DMS 273 treated with DMSO at 0.1 percent for 48 hours (cell line): ENCODE data around the gene NUFIP1.
"Not testable (repeated sequence)": the region's sequence is repeated elsewhere in the genome, so short reads cannot be mapped to it uniquely, and the experiment has no call there.

Experiments
- DNase-seq: peaks from one replicate; lab custom pipeline; 2025; lab: John Stamatoyannopoulos, UW

Gene NUFIP1

GRCh38 chr13:44919104-44919804 lies 70.0 kb downstream of the NUFIP1 start:
- no peak for DNase-seq

DNA sequence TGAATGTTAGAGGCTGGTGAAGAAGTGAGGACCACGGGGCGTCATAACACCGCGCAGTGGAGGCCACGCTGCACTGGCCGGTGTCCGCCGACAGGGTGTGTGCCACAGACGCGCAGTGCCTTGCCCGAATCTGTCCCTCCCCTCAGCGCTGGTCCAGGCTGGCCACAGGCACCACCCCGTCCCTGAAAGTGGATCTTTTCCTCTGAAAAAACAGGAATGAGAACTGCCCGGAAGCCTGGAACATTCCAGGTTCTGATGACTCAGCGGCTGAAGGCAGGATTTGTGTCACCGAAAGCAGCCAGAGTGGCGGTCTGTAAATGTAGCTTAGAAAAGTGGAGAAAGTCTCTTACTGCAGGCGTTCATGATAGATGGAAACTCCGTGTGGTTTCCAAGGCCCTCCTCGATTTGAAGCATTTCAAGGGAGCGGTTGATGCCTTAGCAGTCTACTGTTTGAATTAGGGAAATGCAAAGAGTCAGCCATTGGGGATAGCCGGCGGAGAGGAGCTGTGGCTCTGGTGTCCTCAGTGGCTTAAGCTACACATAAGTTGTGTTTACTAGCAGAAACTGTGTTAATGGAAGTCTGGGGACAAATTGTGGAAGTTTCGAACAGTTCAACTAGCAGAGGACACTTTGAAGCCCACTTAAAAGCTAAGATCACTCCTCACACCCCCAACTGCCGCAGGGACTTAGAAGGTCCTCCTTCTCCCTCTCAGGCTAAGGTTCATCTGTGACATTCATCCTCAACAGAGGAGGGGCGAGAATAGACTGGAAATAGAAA lies 70.8 kb downstream of the NUFIP1 start:
- peak; percentile 76 for DNase-seq

DNA sequence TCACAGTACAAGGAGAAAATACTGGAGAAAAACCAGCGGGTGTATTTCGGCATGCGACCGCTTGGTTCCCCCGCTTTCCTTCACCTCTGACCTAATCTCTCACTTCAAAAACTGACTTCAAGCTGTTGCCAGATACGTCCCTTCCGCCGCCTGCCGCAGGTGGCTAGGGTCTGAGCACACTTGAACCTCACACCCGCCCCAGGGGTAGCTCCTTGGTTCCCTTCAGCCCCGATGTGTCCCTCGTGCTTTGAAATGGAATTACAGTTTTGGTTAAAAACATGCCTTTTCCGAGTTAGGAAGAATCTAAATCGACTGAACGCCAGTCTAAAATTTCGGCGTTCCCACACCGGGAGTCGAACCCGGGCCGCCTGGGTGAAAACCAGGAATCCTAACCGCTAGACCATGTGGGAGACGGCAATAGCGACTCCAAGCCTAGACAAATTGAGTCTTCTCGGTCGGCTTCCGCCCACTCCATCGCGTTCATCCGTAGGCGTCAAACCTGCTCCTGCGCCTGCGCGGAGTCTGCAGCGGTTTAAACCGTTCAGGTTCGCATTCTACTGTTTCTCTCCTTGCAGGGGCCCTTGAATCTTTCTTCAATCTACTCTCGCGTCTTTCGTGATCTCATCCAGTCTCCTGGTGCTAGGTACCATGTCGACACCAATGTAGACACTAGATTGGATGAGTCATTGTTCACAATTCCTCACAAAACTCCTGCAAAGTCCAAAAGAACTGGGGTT lies 71.5 kb downstream of the NUFIP1 start:
- DNase-seq, result peak; percentile 93

- DNase-seq, result no peak
Observed at GRCh38 chr13:44912278-44913016, 76.8 kb downstream of the NUFIP1 start.

DNA sequence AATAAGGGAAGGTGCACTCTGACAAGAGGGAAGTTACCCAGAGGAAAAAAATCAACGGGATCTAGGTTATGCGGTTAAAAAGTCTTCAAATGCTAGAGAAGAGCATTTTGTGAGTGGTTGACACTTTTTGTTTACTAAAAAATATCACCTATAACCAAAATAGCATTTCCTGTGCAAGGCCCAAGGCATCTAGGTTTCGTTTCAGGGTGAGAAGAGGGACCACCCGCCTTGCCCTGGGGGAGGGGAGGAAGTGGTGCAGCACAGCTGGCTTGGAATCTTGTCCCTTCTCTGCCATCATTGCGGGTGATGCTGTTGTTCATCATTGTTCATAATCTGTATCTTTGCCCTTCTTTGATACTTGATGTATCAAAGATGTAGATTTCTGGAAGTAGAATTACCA lies 80.6 kb downstream of the NUFIP1 start:
- no peak for DNase-seq

- no peak for DNase-seq
Observed at GRCh38 chr13:44908266-44908665, 81.0 kb downstream of the NUFIP1 start.

DNA sequence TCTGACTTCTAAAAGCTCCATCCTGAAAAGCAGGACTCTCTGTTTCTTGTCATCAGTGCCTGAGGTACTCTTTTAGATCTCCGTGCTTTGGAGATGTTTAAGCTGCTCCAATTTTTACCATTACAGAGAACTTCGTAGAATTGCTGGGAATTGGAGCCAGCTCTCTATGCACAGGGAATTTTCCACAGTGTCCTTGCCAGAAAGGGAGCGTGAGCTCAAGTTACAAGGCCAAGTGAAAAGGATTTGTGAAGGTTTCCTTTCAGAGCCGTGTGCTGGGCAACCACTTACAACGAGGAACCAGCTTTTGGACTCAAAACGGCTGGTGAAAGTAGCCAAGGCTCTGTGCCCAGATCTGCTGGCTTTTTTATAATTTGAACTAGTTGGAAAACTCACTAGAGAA lies 82.6 kb downstream of the NUFIP1 start:
- no peak for DNase-seq

GRCh38 chr13:44906230-44906629 lies 83.0 kb downstream of the NUFIP1 start:
- no peak for DNase-seq

DNA sequence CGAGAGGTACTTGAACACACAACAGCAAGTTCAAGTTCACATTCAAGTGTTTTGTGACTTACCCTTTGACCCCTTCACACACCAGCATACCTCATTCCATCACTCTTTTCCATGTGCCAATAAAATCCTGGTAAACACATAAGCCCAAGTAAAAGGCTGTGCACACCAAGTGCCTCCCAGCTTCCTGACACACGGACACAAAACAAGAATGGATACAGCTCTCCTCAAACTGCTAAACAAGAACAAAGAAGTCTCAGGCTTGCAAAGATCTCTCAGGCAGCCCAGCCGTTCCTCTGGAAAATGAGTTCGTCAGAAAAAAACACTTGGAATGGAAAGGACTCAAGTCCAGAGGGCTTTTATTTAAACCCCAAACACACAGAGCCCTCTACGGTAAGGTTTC lies 83.7 kb downstream of the NUFIP1 start:
- DNase-seq, result no peak

DNA sequence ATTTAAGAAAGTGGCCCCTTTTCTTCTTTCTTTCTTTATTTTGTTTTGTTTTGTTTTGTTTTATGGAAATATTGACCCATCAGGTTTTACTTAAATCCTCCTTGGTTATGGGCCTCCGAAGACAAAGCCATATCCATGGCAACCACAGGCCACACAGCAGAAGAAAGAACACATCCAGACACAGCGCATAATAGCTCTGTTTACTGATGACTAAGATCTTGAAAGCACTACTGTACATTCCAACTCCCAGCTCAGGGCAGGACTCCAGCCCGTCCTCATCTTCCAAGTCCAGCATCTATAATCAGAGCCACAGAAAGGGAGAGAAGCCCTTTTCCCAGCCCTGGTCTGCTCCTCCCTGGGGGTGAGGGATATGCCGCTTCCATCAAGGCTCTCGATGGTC lies 84.3 kb downstream of the NUFIP1 start:
- no peak for DNase-seq

- no peak for DNase-seq
Observed at GRCh38 chr13:44903574-44903985, 85.7 kb downstream of the NUFIP1 start.

- no peak for DNase-seq
Observed at GRCh38 chr13:44902738-44903137, 86.5 kb downstream of the NUFIP1 start.

- no peak for DNase-seq
Observed at GRCh38 chr13:44899967-44900366, 89.3 kb downstream of the NUFIP1 start.

DNA sequence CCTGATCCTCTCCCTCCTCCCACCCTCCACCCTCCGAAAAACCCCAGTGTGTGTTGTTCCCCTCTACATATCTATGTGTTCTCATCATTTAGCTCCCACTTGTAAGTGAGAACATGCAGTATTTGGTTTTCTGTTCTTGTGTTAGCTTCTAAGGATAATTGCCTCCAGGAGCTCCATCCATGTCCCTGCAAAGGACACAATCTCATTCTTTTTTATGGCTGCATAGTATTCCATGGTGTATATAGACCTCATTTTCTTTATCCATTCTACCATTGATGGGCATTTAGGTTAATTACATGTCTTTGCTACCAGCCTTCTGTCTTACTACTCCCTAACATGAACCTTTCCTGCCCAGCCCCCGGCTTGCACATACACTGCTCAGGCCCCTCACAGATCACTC lies 91.0 kb downstream of the NUFIP1 start:
- DNase-seq, result not testable (repeated sequence)

DNA sequence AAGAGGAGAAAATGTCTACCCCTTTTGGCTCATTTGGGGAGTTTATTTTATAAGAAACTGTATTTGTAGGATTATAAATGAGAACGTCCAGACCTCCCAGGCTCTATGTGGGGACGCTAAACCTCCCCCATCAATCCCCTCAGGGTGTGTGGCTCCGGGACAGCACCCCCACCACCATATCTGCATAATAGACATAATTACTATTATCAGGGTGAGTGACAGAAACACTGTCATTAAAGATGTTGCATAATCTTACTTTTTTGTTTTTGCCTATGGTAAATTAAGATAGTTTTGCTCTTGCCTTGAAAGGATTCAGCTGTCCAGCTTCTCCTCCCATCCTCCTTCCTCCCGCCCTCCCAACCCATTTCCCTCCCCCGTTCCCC lies 93.3 kb downstream of the NUFIP1 start:
- DNase-seq, result no peak

- DNase-seq, result no peak
Observed at GRCh38 chr13:44895264-44895952, 93.9 kb downstream of the NUFIP1 start.

- no peak for DNase-seq
Observed at GRCh38 chr13:44894001-44894770, 95.1 kb downstream of the NUFIP1 start.
